CD4-positive, alpha-beta T cell (primary cell): ENCODE measurements around the gene JPH4. TPM values are rescaled to one million over a fixed set of nuclear protein-coding genes. Genes with fewer than 3 reads are reported as not detected.

Experiments used
- ATAC-seq: fragments of 200-7000 bp; cut with Tn5 transposase; one replicate; pipeline ENCODE4 v1.10.0; 2022; ENCODE audit warnings: mild to moderate bottlenecking; ENCODE audit not compliant: poor library complexity
- CTCF ChIA-PET: fragments of 350-600 bp; sonication (Branson Sonifier 250); formaldehyde crosslinking; loops from one replicate; lab custom pipeline; 2021; ENCODE audit warnings: antibody characterized with exemption, inconsistent platforms; lab: Charles Lee
- POLR2A ChIA-PET: fragments of 350-600 bp; sonication (Branson Sonifier 250); formaldehyde crosslinking; loops from one replicate; lab custom pipeline; 2021; ENCODE audit warnings: antibody characterized with exemption, inconsistent platforms; lab: Charles Lee
- DNase-seq, 14 experiments: peaks; one replicate each; pipeline ENCODE4 v3.0.0-alpha.2; 2013 to 2020; ENCODE audit warnings: mixed read lengths in 2 of 14
- H3K27ac ChIP-seq, 2 donors: one replicate each; pipeline versions ENCODE4 v1.5.1 to v1.7.0; 2013; ENCODE audit warnings: low read length in 2 of 2, low read depth in 1 of 2, mild to moderate bottlenecking in 1 of 2
- H3K27me3 ChIP-seq, 2 experiments: 1 replicate in 1 of 2; 2 replicates in 1 of 2; pipeline versions ENCODE4 v1.6.1 to v1.7.0; 2013; ENCODE audit warnings: low read length in 2 of 2, control low read depth in 1 of 2, mild to moderate bottlenecking in 1 of 2, moderate library complexity in 1 of 2; ENCODE audit not compliant: insufficient read depth in 2 of 2, control insufficient read depth in 1 of 2
- H3K36me3 ChIP-seq: one replicate; pipeline ENCODE4 v1.6.1; 2013; ENCODE audit warnings: low read length, control low read depth; ENCODE audit not compliant: insufficient read depth
- H3K4me1 ChIP-seq: one replicate; pipeline ENCODE4 v1.6.1; 2013; ENCODE audit warnings: low read length, control low read depth; ENCODE audit not compliant: insufficient read depth
- H3K4me3 ChIP-seq: one replicate; pipeline ENCODE4 v1.5.1; 2013; ENCODE audit warnings: mild to moderate bottlenecking, low read length, moderate library complexity
- H3K9me3 ChIP-seq, 2 experiments: 1 replicate in 1 of 2; 2 replicates in 1 of 2; pipeline versions ENCODE4 v1.6.1 to v1.7.0; 2013; ENCODE audit warnings: low read length in 2 of 2, mild to moderate bottlenecking in 2 of 2, control low read depth in 1 of 2, moderate library complexity in 1 of 2; ENCODE audit not compliant: control insufficient read depth in 1 of 2, insufficient read depth in 1 of 2
- H3K27ac Mint-ChIP-seq: one replicate; pipeline ENCODE4 v1.8.0; 2020; ENCODE audit warnings: mixed read lengths
- H3K27me3 Mint-ChIP-seq: one replicate; pipeline ENCODE4 v1.8.0; 2021; ENCODE audit warnings: mixed read lengths
- H3K36me3 Mint-ChIP-seq: one replicate; pipeline ENCODE4 v1.8.0; 2021; ENCODE audit warnings: low read depth, mixed read lengths
- H3K4me1 Mint-ChIP-seq: one replicate; pipeline ENCODE4 v1.8.0; 2021; ENCODE audit warnings: low read depth, mixed read lengths
- H3K4me3 Mint-ChIP-seq: one replicate; pipeline ENCODE4 v1.8.0; 2020; ENCODE audit warnings: mild to moderate bottlenecking, mixed read lengths
- H3K9me3 Mint-ChIP-seq: one replicate; pipeline ENCODE4 v1.8.0; 2020; ENCODE audit warnings: mixed read lengths
- CTCF ChIP-seq: fragments of 200-600 bp; IDR thresholded peaks from one replicate; pipeline ENCODE4 v1.8.0; 2022; ENCODE audit warnings: antibody characterized with exemption, mild to moderate bottlenecking
- intact Hi-C, 2 experiments: fragments of 100-400 bp; cut with DNase I in 1 of 2; cut with micrococcal nuclease in 1 of 2; formaldehyde crosslinking; loops; one replicate each; pipeline versions ENCODE4 v1.15.1 to v1.9.0; 2023 to 2025; cut with DNase I, micrococcal nuclease
- total RNA-seq, 174 experiments: library from RNA in 2 of 174; stranded (reverse) in 2 of 174; gene quantifications; one replicate each; pipeline ENCODE4 v1.2.3 and lab custom pipeline; 2021 to 2026

JPH4 gene
- total RNA-seq, 2 experiments from 2014 or later, result not detected

DNA sequence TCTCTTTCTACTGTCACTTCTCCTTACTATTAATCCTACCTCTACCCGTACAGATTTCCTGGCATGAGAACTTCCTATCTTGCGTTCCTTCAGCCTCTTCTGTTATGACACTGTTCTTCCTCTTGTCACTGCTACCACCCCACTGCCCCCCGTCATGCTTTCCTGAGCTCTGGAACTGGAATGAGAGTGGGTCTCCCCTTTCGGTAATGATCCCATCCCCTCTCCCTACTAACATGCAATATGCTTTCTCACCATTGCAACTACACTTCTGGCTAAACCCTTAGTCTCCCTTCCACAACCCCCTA is 6.1 kb downstream of the JPH4 start:
- H3K9me3 Mint-ChIP-seq, result no peaks in the 10 kb centered on the region
- Histone ChIP-seq H3K36me3 (no peaks in the 10 kb centered on the region), H3K27ac (no peak overlapping the region), H3K4me3 (no peak overlapping the region), H3K9me3 (peaks cover 0 to 9% of the 10 kb centered on the region in 2 experiments), H3K27me3 (peaks cover 21 to 28% of the 10 kb centered on the region in 2 experiments), H3K4me1 (peaks cover 28% of the 10 kb centered on the region)
- no peak overlapping the region for H3K27ac Mint-ChIP-seq
- H3K4me3 Mint-ChIP-seq, result no peak overlapping the region
- CTCF ChIA-PET, result interaction anchor here (0.8 kb wide), 1 partner anchor 9 kb away, joined by 4 read pairs; no protein-coding TSS in a partner anchor
- intact Hi-C loops, result no loop called here
- DNase-seq, result no peak
- peaks cover 41% of the 10 kb centered on the region for H3K27me3 Mint-ChIP-seq
- no peak for ATAC-seq
- peaks cover 30% of the 10 kb centered on the region for H3K4me1 Mint-ChIP-seq
- peaks cover 3% of the 10 kb centered on the region for H3K36me3 Mint-ChIP-seq
- no peak for TF ChIP-seq CTCF
- POLR2A ChIA-PET, result interaction anchor here (0.6 kb wide), 1 partner anchor 38 kb away, joined by 3 read pairs; no protein-coding TSS in a partner anchor

GRCh38 chr14:23571701-23572523 is 6.7 kb downstream of the JPH4 start:
- ChIA-PET CTCF (interaction anchor here (0.8 kb wide), 1 partner anchor 9 kb away, joined by 4 read pairs; no protein-coding TSS in a partner anchor), POLR2A (interaction anchor here (0.6 kb wide), 1 partner anchor 39 kb away, joined by 3 read pairs; no protein-coding TSS in a partner anchor)
- Mint-ChIP-seq H3K4me3 (peak overlapping the region; percentile 35), H3K27me3 (peaks cover 38% of the 10 kb centered on the region), H3K9me3 (no peaks in the 10 kb centered on the region), H3K27ac (no peak overlapping the region), H3K36me3 (peaks cover 6% of the 10 kb centered on the region), H3K4me1 (peaks cover 35% of the 10 kb centered on the region)
- Histone ChIP-seq H3K9me3 (peaks cover 0 to 8% of the 10 kb centered on the region in 2 experiments), H3K36me3 (no peaks in the 10 kb centered on the region), H3K4me3 (no peak overlapping the region), H3K4me1 (peaks cover 26% of the 10 kb centered on the region), H3K27ac (no peak overlapping the region), H3K27me3 (peaks cover 17 to 23% of the 10 kb centered on the region in 2 experiments)
- DNase-seq, result peak in 1 of 14 experiments; percentile 11
- intact Hi-C loops, result no loop called here
- ATAC-seq, result no peak
- no peak for TF ChIP-seq CTCF

GRCh38 chr14:23570806-23571483 is 7.6 kb downstream of the JPH4 start:
- peaks cover 13% of the 10 kb centered on the region for H3K36me3 Mint-ChIP-seq
- peaks cover 29% of the 10 kb centered on the region for H3K4me1 ChIP-seq
- no peak overlapping the region for H3K4me3 Mint-ChIP-seq
- intact Hi-C loops, result no loop called here
- no peak overlapping the region for H3K4me3 ChIP-seq
- POLR2A ChIA-PET, result no interaction called here
- H3K27me3 Mint-ChIP-seq, result peaks cover 30% of the 10 kb centered on the region
- H3K4me1 Mint-ChIP-seq, result peaks cover 34% of the 10 kb centered on the region
- ATAC-seq (no peak), DNase-seq (peak in 1 of 14 experiments; percentile 24)
- CTCF ChIA-PET, result interaction anchor here (0.7 kb wide), 1 partner anchor 14 kb away, joined by 3 read pairs; no protein-coding TSS in a partner anchor
- no peaks in the 10 kb centered on the region for H3K9me3 ChIP-seq
- H3K9me3 Mint-ChIP-seq, result no peaks in the 10 kb centered on the region
- H3K36me3 ChIP-seq, result peaks cover 2% of the 10 kb centered on the region
- H3K27ac ChIP-seq, result no peak overlapping the region
- TF ChIP-seq CTCF, result no peak
- no peak overlapping the region for H3K27ac Mint-ChIP-seq
- H3K27me3 ChIP-seq, result peaks cover 9 to 14% of the 10 kb centered on the region in 2 experiments
